IMR-90 (cell line): ENCODE data around the gene BICD1. TPM values are rescaled to one million over a fixed set of nuclear protein-coding genes. Genes with fewer than 3 reads are reported as not detected.

ENCODE experiments used
- ATAC-seq: fragments of 200-7000 bp; cut with Tn5 transposase; 2 replicates; pipeline ENCODE4 v1.9.1; 2020; ENCODE audit warnings: low read depth, mild to moderate bottlenecking, moderate library complexity
- BruUV-seq: library from RNA; stranded (reverse); fragments of 400-500 nt; replicated peaks from 2 replicates; lab custom pipeline; 2021; lab: Mats Ljungman, UMichigan
- CTCF ChIA-PET: fragments of 300-600 bp; formaldehyde crosslinking; extraction: SDS; loops from one replicate; lab custom pipeline; 2021; ENCODE audit warnings: antibody characterized with exemption; lab: Yijun Ruan, JAX
- POLR2A ChIA-PET: fragments of 300-600 bp; sonication (Branson Sonifier 250); formaldehyde crosslinking; loops from one replicate; lab custom pipeline; 2022; ENCODE audit warnings: antibody characterized with exemption; ENCODE audit not compliant: unreplicated experiment; lab: Charles Lee
- DNase-seq: peaks from one replicate; pipeline ENCODE4 v3.0.0; 2013
- H2AFZ ChIP-seq: replicated peaks from 2 replicates; pipeline ENCODE3; 2013; ENCODE audit warnings: low read length, mild to moderate bottlenecking; ENCODE audit not compliant: poor library complexity
- H2AK5ac ChIP-seq: 2 replicates; pipeline ENCODE4 v1.6.1; 2013; ENCODE audit warnings: low read depth, low read length, inconsistent platforms
- H2AK9ac ChIP-seq: replicated peaks from 2 replicates; pipeline ENCODE3; 2013; ENCODE audit warnings: mild to moderate bottlenecking, low read depth, low read length, moderate library complexity; ENCODE audit not compliant: poor library complexity
- H2BK120ac ChIP-seq: 2 replicates; pipeline ENCODE4 v1.6.1; 2013; ENCODE audit warnings: low read depth, low read length, inconsistent platforms
- H2BK15ac ChIP-seq: 3 replicates; pipeline ENCODE4 v1.6.1; 2013; ENCODE audit warnings: low read depth, low read length, inconsistent platforms
- H2BK20ac ChIP-seq: 2 replicates; pipeline ENCODE4 v1.6.1; 2013; ENCODE audit warnings: low read depth, mild to moderate bottlenecking, inconsistent platforms, low read length, moderate library complexity
- H2BK5ac ChIP-seq: 2 replicates; pipeline ENCODE4 v1.6.1; 2013; ENCODE audit warnings: mild to moderate bottlenecking, low read depth, low read length, inconsistent platforms; ENCODE audit not compliant: poor library complexity, severe bottlenecking
- H3K14ac ChIP-seq: replicated peaks from 2 replicates; pipeline ENCODE4 v1.6.1; 2013; ENCODE audit warnings: low read depth, low read length, inconsistent platforms
- H3K18ac ChIP-seq: 2 replicates; pipeline ENCODE4 v1.6.1; 2013; ENCODE audit warnings: low read depth, low read length, control low read depth
- H3K23ac ChIP-seq: 2 replicates; pipeline ENCODE4 v1.6.1; 2013; ENCODE audit warnings: low read depth, low read length, inconsistent platforms
- H3K27ac ChIP-seq: 2 replicates; pipeline ENCODE4 v1.5.1; 2013; ENCODE audit warnings: mild to moderate bottlenecking, control low read depth, low read length; ENCODE audit not compliant: insufficient read depth
- H3K27me3 ChIP-seq: 2 replicates; pipeline ENCODE4 v1.6.1; 2013; ENCODE audit warnings: low read length; ENCODE audit not compliant: control insufficient read depth, insufficient read depth
- H3K36me3 ChIP-seq: 2 replicates; pipeline ENCODE4 v1.6.1; 2013; ENCODE audit warnings: low read length, mixed read lengths; ENCODE audit not compliant: control insufficient read depth, insufficient read depth
- H3K4ac ChIP-seq: 2 replicates; pipeline ENCODE4 v1.6.1; 2013; ENCODE audit warnings: low read depth, low read length, inconsistent platforms
- H3K4me1 ChIP-seq: 2 replicates; pipeline ENCODE4 v1.6.1; 2013; ENCODE audit warnings: low read length, mixed read lengths; ENCODE audit not compliant: control insufficient read depth, insufficient read depth
- H3K4me2 ChIP-seq: 2 replicates; pipeline ENCODE4 v1.6.1; 2013; ENCODE audit warnings: low read depth, mild to moderate bottlenecking, control low read depth, low read length, moderate library complexity
- H3K4me3 ChIP-seq: 2 replicates; pipeline ENCODE4 v1.5.1; 2013; ENCODE audit warnings: low read depth, mild to moderate bottlenecking, control low read depth, low read length, moderate library complexity; ENCODE audit not compliant: insufficient read depth
- H3K56ac ChIP-seq: 2 replicates; pipeline ENCODE4 v1.6.1; 2013; ENCODE audit warnings: low read length, inconsistent platforms; ENCODE audit not compliant: insufficient read depth; ENCODE audit errors: extremely low read depth
- H3K79me1 ChIP-seq, 2 experiments: 2 replicates each; pipeline ENCODE4 v1.6.1; 2013; ENCODE audit warnings: low read length in 2 of 2, inconsistent platforms in 1 of 2, low read depth in 1 of 2
- H3K9ac ChIP-seq: 2 replicates; pipeline ENCODE4 v1.6.1; 2013; ENCODE audit warnings: low read depth, low read length, control low read depth
- H3K9me1 ChIP-seq: 2 replicates; pipeline ENCODE4 v1.6.1; 2013; ENCODE audit warnings: low read length, inconsistent platforms; ENCODE audit not compliant: insufficient read depth
- H3K9me3 ChIP-seq: 2 replicates; pipeline ENCODE4 v1.6.1; 2013; ENCODE audit warnings: low read length; ENCODE audit not compliant: control insufficient read depth, insufficient read depth
- H4K20me1 ChIP-seq: 2 replicates; pipeline ENCODE4 v1.6.1; 2013; ENCODE audit warnings: low read length, inconsistent platforms; ENCODE audit not compliant: insufficient read depth
- H4K5ac ChIP-seq: 2 replicates; pipeline ENCODE4 v1.6.1; 2013; ENCODE audit warnings: mild to moderate bottlenecking, low read depth, low read length, control low read depth
- H4K8ac ChIP-seq, 2 experiments: 2 replicates each; pipeline ENCODE4 v1.6.1; 2013; ENCODE audit warnings: low read depth in 2 of 2, low read length in 2 of 2, control low read depth in 1 of 2, inconsistent platforms in 1 of 2
- H4K91ac ChIP-seq: 2 replicates; pipeline ENCODE4 v1.6.1; 2013; ENCODE audit warnings: low read depth, low read length, inconsistent platforms; ENCODE audit not compliant: insufficient read depth
- CEBPB ChIP-seq: IDR thresholded peaks from 2 replicates; pipeline ENCODE4 v1.6.1; 2012; ENCODE audit warnings: low read depth, low read length, improper control_type of control experiment
- MAZ ChIP-seq: IDR thresholded peaks from 2 replicates; pipeline ENCODE4 v1.6.1; 2012; ENCODE audit warnings: low read depth, mild to moderate bottlenecking, low read length, improper control_type of control experiment, moderate library complexity, borderline replicate concordance
- RCOR1 ChIP-seq: IDR thresholded peaks from 2 replicates; pipeline ENCODE4 v1.6.1; 2012; ENCODE audit warnings: mild to moderate bottlenecking, low read length, improper control_type of control experiment; ENCODE audit not compliant: insufficient replicate concordance
- WGBS, 2 experiments: methylation state at CpG; one replicate each; pipeline versions ENCODE4 v1.1.5 to v1.1.7; 2013; ENCODE audit warnings: missing lambda C conversion rate in 2 of 2; ENCODE audit not compliant: insufficient read length in 1 of 2; ENCODE audit errors: extremely low coverage in 2 of 2; 5-methylcytosine and 5-hydroxymethylcytosine counted together
- dilution Hi-C: fragments of 300-500 bp; cut with HindIII; formaldehyde crosslinking; loops from one replicate; pipeline ENCODE4 v1.14.3; 2018; ENCODE audit warnings: low sequenced_read_pairs; ENCODE audit not compliant: unreplicated experiment
- in situ Hi-C: fragments of 300-500 bp; cut with MboI; formaldehyde crosslinking; loops from 3 replicates; pipeline ENCODE4 v1.14.3; 2019; ENCODE audit warnings: low sequenced_read_pairs, inconsistent platforms, mixed read lengths
- intact Hi-C: fragments of 100-400 bp; cut with micrococcal nuclease; formaldehyde crosslinking; loops from 2 replicates; pipeline ENCODE4 v1.10.0; 2022
- polyA plus RNA-seq, 3 experiments: library from polyadenylated mRNA; depleted of rRNA; stranded (reverse); fragments of >200 nt; gene quantifications; 2 replicates each; pipeline ENCODE4 v1.2.3, GENCODE V29; 2012; ENCODE audit warnings: low replicate concordance in 1 of 3
- total RNA-seq: library from RNA; depleted of rRNA; stranded (reverse); fragments of >200 nt; gene quantifications from 2 replicates; pipeline ENCODE4 v1.2.3, GENCODE V29; 2012

BICD1 gene
- total and polyA plus RNA-seq, 2 of the 4 experiments (the other 2 are of a cell fraction): 17.2 to 21.8 TPM

GRCh38 chr12:32265456-32265855 lies 158.8 kb downstream of the BICD1 start:
- BruUV-seq: no TSS peak

More at GRCh38 chr12:32265456-32265855, 158.8 kb downstream of the BICD1 start:
- Histone ChIP-seq H2BK120ac (no peak overlapping the region), H3K9me3 (no peaks in the 10 kb centered on the region), H3K4me1 (peaks cover 2% of the 10 kb centered on the region; the same call in 1 of the 2 replicates), H3K4ac (no peak overlapping the region), H3K18ac (no peak overlapping the region), H2BK15ac (no peak overlapping the region), H3K23ac (no peak overlapping the region), H4K8ac (0 out of 4 replicates have a peak overlapping the region, but pooled peaks of 1 of the 2 experiments have one; percentile 2), H3K9ac (no peak overlapping the region), H3K9me1 (no peaks in the 10 kb centered on the region), H2BK5ac (no peak overlapping the region), H3K27ac (no peak overlapping the region), H2AFZ (no peak overlapping the region), H3K79me1 (peaks cover 27 to 33% of the 10 kb centered on the region in 2 experiments), H3K56ac (no peak overlapping the region), H3K14ac (no peak overlapping the region), H3K4me2 (no peak overlapping the region), H3K4me3 (no peak overlapping the region), H2AK9ac (no peak overlapping the region), H4K5ac (no peak overlapping the region), H4K20me1 (0 out of 2 replicates have a peak, but pooled peaks cover 6% of the 10 kb centered on the region), H2AK5ac (no peak overlapping the region), H4K91ac (no peak overlapping the region), H3K36me3 (no peaks in the 10 kb centered on the region), H2BK20ac (no peak overlapping the region), H3K27me3 (no peaks in the 10 kb centered on the region)
- POLR2A ChIA-PET: no interaction called here
- dilution Hi-C loops (no loop called here), intact Hi-C loops (no loop called here), in situ Hi-C loops (no loop called here)
- CTCF ChIA-PET: interaction anchor here (0.6 kb wide), 1 partner anchor 1762 kb away, joined by 6 read pairs; no protein-coding TSS in a partner anchor
- no peak for DNase-seq
- no CpG with 5 or more reads among the region's 7 CpGs for WGBS, 2 experiments
- TF ChIP-seq RCOR1: no peak
- TF ChIP-seq MAZ: no peak
- no peak for TF ChIP-seq CEBPB
- ATAC-seq: no peak
